HL-60/S4 (cell line): Measurements from ENCODE around the gene SLC17A6.

Experiments
- in situ Hi-C: fragments of 300-500 bp; cut with MboI; formaldehyde crosslinking; loops from 2 replicates; pipeline ENCODE4 v1.14.3; 2022; ENCODE audit warnings: low sequenced_read_pairs

The SLC17A6 gene

GRCh38 chr11:22337596-22338485 is at the start of gene SLC17A6:
SLC17A6 (plus strand) TSS chr11:22338381; CDS start chr11:22338534, 153 bp downstream.
- in situ Hi-C loops, result loop anchor here (25.0 kb wide), 1 partner anchor 449 kb away; no protein-coding TSS in a partner anchor

DNA sequence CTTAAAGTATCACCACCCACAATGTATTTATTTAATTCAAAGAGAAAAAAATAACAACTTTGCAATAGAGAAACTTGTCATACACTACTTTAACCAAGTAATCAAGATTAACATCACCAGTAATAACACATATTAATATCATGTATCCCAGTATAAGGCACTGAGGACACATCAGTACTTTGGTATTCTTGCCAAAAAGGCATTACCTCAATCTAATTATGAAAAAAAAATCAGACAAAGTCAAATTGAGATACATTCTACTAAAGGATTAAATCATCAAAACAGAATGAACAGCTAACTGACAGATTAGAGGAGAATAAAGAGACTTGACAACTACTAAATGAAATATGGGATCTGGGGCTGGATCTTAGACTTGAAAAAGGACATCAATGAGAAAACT is 35.8 kb upstream of the SLC17A6 start:
- in situ Hi-C loops, result no loop called here

DNA sequence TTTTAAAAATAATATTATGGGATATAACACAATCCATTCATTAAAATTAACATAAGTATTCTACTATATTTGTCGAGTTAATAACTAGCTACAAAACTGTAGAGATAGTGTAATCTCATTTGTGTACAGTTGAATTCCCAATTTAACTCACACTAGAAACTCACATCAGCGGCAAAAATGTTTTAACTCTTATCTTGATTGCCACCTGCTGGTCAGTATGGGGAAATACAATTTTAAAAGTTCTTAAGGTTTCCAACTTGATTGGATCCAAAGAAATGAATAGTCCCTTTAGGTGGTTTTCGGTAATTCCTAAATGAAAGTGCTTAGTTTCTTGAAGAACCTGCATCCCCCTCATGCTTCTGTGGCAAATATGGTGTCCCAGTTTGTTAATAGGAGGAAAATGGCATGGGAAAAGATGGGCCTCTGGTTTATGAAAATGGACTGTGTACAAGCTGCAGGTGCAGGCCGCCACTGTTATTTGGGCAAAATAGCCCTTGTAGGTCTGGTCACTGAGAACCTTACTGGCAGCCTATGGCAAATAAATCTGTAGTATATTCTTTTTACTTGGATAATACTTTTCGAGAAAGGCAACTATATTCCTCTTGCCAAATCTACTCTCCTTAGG is 33.7 kb upstream of the SLC17A6 start:
- in situ Hi-C loops, result no loop called here

DNA sequence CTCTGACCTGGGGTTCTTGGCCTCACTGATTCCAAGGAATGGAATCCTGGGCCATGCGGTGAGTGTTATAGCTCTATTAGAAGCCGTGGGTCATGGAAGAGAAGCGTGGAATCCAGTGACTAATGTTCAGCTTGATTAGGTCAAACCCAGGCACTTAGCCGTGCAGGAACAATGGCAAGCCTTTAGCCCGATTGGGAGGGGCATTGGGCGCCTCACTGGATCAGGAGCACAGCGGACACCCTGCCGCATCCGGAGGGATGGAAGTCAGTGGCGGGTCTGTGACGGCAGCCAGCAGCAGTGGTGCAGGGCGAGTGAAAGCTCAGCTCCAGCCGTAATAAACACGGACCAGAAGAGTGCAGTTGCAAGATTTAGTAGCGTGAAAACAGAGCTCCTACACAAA is 20.5 kb upstream of the SLC17A6 start:
- in situ Hi-C loops, result no loop called here

GRCh38 chr11:22331771-22332170 is 6.4 kb upstream of the SLC17A6 start:
- in situ Hi-C loops, result loop anchor here (25.0 kb wide), 1 partner anchor 456 kb away; no protein-coding TSS in a partner anchor

DNA sequence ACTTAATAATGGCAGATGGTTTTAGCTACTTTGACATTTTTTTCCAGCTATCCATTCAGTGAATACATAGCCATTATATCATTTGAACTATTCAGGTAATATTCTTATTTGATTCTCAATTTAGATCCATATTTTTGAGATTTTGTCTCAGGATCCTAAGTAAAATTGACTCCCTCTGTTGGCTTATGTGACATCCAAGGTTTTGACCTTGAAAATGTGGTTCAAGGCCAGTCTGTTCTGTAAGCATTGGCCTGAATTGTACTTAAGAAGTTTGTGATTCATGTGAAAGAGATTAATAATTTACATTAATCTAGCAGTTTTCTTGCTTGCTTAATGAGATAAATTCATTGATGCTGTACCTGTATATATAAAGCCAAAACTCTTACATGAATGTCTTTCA is 1.6 kb upstream of the SLC17A6 start:
- in situ Hi-C loops, result loop anchor here (25.0 kb wide), 1 partner anchor 451 kb away; no protein-coding TSS in a partner anchor

- in situ Hi-C loops, result loop anchor here (25.0 kb wide), 1 partner anchor 448 kb away; no protein-coding TSS in a partner anchor
Observed at GRCh38 chr11:22339611-22340010, 1.4 kb downstream of the SLC17A6 start.

DNA sequence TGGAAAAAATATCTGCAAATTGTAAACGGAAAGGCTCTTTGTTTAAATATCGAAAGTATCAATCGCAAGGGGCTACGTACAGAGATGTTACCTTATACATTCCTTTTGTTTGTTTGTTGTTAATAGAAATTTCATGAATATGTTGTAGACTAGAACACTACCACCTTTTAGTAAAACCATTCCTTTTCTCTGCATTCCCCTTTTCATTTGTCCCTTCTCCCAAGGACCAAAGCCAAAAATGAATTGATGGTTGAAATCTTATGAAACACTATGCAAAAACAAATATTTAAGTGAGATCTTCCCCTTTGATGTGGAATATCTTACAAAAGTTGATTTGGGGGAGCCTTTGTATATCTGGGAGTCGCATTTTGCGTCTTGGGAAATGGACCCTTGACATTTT is 2.1 kb downstream of the SLC17A6 start:
- in situ Hi-C loops, result loop anchor here (25.0 kb wide), 1 partner anchor 447 kb away; no protein-coding TSS in a partner anchor

DNA sequence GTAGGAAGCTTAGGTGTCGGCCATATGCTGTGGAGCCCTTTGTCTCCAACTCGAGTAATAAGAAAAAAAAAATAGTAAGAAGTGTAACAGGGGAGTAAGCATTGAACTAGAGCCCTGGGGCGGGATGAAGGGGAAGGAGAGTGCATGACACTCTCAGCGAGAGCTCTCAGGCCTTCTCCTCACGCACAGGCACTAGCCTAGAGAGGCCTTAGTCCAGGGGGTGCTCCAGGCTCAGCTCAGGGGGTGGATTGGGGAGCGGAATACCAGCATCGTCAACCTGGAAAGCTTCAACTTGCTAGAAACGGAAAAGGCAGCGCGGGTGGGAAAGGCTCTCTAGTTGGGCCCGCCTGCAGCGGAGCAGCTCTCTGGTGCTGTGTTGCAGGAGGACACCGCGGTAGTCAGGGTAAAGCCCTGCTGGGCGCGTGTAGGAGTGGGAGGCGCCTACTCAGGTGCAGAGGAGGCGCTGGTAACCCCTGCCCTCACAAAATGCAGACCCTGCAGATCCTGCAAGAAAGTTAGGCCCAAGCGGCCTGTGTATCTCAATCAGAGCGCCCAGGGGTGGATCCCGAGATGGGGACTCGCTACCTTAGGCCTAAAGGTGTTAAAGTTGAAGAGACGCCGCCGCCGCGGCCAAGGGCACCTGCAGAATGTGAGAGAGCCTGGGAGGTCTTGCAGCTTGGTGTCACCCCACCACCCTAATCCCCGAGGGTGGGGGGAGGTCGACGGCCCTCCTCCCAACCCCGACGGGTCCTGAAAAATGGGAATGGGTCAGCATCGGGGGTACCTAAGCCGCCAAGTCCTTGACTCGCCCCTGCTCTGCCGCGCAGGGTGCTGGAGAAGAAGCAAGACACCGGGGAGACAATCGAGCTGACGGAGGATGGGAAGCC is 2.8 kb downstream of the SLC17A6 start:
- in situ Hi-C loops, result loop anchor here (25.0 kb wide), 1 partner anchor 446 kb away; no protein-coding TSS in a partner anchor

- in situ Hi-C loops, result loop anchor here (25.0 kb wide), 1 partner anchor 446 kb away; no protein-coding TSS in a partner anchor
Observed at GRCh38 chr11:22341588-22341931, 3.4 kb downstream of the SLC17A6 start.

- in situ Hi-C loops, result loop anchor here (25.0 kb wide), 1 partner anchor 445 kb away; no protein-coding TSS in a partner anchor
Observed at GRCh38 chr11:22342211-22343031, 4.2 kb downstream of the SLC17A6 start.

- in situ Hi-C loops, result loop anchor here (25.0 kb wide), 1 partner anchor 444 kb away; no protein-coding TSS in a partner anchor
Observed at GRCh38 chr11:22343032-22343324, 4.8 kb downstream of the SLC17A6 start.

DNA sequence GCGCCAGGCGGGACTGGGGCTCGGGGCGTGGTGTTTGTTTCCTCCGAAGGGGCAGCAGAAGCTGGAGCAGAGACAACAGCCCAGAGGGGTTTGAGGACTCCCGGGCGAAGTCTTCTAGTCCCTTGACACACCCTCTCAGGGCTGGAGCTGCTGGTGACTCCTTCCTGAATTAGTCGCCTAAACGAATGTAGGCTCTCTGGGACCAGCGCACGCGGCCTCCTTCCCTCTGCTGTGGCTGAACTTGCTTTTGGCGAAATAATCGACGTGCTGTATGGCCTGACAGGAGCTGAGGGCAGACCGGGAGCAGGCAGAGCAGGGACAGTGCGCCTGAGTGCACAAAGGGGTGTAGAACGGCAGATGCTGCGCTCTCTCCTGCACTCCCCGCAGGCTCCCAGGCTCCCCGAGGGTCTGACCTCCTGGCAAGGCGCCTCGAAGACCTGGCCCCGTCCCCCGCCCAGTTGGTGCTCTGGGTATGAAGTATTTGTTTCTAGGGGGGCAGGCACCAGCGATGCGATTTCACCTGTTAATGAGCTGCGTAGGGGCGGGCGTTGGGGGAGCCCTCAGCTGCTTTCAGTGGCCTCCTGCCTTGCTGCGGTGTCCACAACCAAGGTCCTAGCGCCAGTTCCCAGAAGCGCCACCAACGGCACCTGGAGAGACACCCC is 5.3 kb downstream of the SLC17A6 start:
- in situ Hi-C loops, result loop anchor here (25.0 kb wide), 1 partner anchor 444 kb away; no protein-coding TSS in a partner anchor

GRCh38 chr11:22344081-22344480 is 5.9 kb downstream of the SLC17A6 start:
- in situ Hi-C loops, result loop anchor here (25.0 kb wide), 1 partner anchor 443 kb away; no protein-coding TSS in a partner anchor

DNA sequence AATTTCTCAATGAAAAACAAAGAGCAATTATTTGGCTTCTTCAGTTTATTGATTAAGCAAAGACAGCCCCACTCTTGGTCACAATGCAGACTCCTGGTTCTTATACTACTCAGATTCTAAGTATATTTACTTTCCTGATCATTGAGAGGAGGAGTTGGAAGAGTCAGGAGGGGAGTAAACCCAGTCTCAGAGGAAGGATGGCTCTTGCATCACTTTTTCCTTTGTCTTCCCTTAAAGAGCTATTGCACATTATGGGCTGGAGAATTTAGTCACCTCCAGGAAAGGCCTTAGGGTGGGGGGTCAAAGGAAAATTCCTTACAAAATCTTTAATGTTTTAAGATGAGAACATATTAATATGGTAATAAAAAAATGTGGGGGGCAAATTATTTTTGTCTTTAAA is 8.1 kb downstream of the SLC17A6 start:
- in situ Hi-C loops, result loop anchor here (25.0 kb wide), 1 partner anchor 441 kb away; no protein-coding TSS in a partner anchor

DNA sequence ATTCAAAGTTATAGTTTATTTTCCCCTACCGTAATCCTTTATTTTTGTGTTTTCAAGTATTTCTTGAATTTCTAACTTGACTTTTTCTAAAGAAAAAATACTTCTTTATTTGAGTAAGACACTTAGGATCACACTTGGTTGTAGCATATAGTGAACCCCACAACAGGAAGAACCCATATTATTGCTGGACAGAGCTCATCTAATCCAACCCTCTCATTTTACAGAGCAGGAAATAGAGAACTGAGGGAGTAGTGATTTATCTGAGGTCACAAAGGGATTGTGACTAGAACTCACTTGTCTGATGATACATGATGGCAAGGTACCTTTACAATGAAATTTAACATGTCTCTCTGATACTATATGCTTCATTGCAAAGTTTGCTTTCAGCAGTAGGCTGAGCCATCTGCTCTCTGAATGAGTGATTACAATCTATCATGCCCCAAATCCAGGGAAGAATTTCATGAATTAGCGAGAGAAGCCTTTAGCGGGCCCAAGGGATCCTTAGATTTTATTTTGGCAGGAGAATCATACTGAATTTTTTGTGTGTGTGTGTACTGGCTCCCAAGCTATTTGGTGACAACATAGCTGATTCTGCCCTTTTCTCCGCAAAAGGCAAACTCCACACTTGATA is 9.8 kb downstream of the SLC17A6 start:
- in situ Hi-C loops, result loop anchor here (25.0 kb wide), 1 partner anchor 439 kb away; no protein-coding TSS in a partner anchor

- in situ Hi-C loops, result loop anchor here (25.0 kb wide), 1 partner anchor 438 kb away; no protein-coding TSS in a partner anchor
Observed at GRCh38 chr11:22349491-22349890, 11.3 kb downstream of the SLC17A6 start.

DNA sequence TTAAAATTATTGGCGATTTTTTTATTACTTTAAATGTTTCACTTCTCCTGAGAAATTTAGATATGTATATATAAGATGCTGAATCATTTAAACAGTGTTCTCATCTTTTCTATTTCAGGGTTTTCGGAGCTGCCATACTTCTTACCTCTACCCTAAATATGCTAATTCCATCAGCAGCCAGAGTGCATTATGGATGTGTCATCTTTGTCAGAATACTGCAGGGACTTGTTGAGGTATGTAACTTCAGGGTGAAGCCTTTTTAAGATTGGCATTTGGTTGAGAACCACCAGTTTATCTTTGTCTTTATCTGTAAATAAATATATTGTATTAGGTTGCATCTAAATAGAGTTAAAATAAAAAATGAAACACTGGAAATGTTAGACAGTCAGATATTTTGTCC is 21.1 kb downstream of the SLC17A6 start:
- in situ Hi-C loops, result no loop called here

DNA sequence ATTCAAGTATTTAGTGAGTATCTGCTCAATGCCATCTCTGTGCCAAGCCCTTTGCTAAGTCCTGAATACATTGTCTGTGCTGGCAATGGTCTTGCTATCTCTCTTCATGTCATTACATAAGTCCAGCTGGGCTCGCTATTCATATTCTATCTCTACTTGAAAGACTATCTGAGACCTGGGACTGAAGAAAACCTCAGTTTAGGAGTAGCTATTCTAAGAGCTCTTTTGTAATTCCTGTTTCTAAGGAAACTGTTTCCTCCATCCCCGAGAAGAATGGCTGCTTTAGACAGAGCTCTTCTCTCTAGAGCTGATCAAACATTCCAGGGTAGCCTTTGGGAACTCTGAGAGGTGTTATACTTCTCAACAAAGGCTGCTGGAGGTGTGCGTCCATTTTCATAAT is 33.0 kb downstream of the SLC17A6 start:
- in situ Hi-C loops, result no loop called here
